ENCODE measurements around the gene GMEB2.

The GMEB2 gene

DNA sequence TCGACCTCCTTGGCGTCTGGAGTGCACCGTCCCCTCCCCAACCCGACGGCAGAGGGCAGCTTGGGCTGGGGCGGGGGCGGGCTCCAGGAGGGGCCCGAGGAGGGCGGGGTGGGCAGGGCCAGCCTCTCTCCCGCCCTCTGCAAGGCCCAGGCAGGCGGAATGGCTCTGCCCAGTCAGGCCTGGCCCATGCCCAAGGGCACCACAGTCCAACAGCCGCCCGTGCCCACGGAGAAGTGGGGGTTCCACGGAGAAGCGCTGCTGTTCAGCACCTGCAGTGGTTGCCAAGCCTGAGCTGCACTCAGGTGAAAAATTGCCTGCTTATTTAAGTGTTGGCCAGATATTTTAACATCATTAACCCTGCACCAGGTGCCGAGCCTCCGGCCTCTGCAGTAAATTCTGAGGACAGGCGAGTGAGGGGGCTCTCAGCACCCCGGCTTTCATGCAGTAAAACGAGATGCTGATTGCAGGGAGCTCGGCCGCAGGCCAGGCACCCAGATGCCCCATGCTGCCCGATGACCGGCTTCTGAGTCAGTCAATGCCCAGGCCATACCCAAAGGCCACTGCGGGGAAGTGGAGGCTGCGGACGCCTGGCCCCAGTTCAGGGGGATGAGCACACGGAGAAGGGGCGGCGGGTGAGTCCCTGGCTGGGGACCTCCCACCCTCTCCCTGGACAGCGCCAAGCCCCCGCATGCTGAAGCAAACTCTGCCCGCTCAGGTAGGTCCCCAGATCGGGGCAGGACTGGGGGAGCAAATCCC is 79.0 kb downstream of the GMEB2 start, which contains the start of gene SRMS:
Gene SRMS, minus strand, starts transcription at position 25 of the 756 bp plus-strand sequence. CDS start 286 bp downstream, outside the sequence.
- no peak within 1 kb of the TSS for H3K27ac ChIP-seq (ENCODE audit: low read depth, low read length)
- peaks cover 0 to 38% of the 10 kb centered on the region in 2 donors for H3K27me3 ChIP-seq (ENCODE audit: control insufficient read depth in 1 of 2, insufficient read depth in 2 of 2, low read length in 2 of 2)
- H3K4me3 ChIP-seq (ENCODE audit: low read depth in 1 of 2, low read length in 2 of 2): no peak within 1 kb of the TSS
- H3K4me1 ChIP-seq (ENCODE audit: insufficient read depth, low read length): no peaks in the 10 kb centered on the region
- no peak within 1 kb of the TSS for H3K9ac ChIP-seq (ENCODE audit: low read length)
- H3K9me3 ChIP-seq (ENCODE audit: low read length): no peaks in the 10 kb centered on the region
- H3K36me3 ChIP-seq (ENCODE audit: insufficient read depth, low read length): no peaks in the 10 kb centered on the region

DNA sequence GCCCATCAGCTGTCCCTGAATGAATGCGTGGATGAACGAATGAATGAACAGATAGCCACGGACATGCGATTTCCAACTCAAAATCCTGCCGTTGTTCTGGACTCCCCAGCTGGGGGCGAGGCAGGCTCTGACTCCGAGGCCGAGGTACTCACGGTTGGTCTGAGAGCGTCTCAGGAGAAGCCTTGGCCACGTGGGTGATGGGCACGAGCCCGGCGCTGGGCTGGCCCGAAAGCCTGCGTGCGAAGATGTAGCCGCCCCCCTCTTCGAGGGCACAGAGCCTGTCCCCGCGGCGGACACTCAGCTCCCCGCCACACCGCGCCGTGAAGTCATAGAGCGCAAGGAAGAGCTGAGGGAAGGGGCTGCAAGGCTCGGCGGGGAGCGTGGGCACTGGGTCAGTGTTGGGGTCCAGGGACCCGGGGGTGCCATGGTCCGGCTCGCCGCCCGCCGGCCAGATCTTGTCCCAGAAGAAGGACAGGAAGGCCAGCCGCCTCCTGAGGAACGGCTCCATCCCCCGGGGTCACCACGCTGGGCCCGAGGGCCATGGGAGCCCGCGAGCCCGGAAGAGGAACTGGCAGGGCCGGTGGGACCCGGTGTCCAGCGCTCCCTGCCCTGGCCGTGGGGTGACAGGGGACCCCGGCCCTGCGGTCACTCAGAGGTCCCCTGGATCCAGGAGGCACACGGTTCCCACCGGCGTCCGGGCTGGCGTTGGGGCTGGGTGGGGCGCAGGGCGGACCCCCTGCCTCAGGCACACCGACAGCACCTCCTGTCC is 79.8 kb downstream of the GMEB2 start:
- no peak overlapping the region for H3K27ac ChIP-seq (ENCODE audit: low read depth, low read length)
- no peak overlapping the region for H3K4me3 ChIP-seq (ENCODE audit: low read depth in 1 of 2, low read length in 2 of 2)
- H3K4me1 ChIP-seq (ENCODE audit: insufficient read depth, low read length): no peaks in the 10 kb centered on the region
- H3K9me3 ChIP-seq (ENCODE audit: low read length): no peaks in the 10 kb centered on the region
- no peak overlapping the region for H3K9ac ChIP-seq (ENCODE audit: low read length)
- H3K36me3 ChIP-seq (ENCODE audit: insufficient read depth, low read length): no peaks in the 10 kb centered on the region
- peaks cover 0 to 34% of the 10 kb centered on the region in 2 donors for H3K27me3 ChIP-seq (ENCODE audit: control insufficient read depth in 1 of 2, insufficient read depth in 2 of 2, low read length in 2 of 2)

DNA sequence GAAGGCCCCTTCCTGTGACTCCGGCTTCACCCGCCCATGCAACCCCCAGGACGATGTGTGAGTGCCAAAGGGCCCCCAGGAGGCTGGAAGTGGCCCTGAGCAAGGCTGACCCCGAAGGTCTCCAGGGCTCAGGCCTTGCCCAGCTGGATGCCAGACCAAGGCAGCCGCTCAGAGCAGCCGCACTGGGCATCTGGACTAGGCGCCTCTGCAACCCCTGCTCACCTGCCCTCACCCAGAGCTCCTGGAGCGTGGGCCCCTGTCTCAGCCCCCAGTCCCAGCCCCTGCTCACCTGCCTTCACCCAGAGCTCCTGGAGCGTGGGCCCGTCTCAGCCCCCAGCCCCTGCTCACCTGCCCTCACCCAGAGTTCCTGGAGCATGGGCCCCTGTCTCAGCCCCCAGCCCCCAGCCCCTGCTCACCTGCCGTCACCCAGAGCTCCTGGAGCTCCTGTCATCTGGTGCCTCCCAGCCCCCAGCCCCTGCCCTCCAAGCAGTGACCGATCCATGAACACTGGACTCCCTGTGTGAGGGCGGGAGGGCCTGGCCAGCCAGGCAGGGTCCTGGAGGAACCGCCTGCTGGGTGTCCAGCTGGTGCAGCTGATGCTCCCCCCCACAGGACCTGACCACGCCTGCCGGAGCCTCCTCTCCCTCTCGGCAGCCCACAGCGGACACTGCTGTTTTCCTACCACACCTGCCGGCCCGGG is 80.5 kb downstream of the GMEB2 start:
- no peak overlapping the region for H3K4me3 ChIP-seq (ENCODE audit: low read depth in 1 of 2, low read length in 2 of 2)
- H3K9ac ChIP-seq (ENCODE audit: low read length): no peak overlapping the region
- H3K9me3 ChIP-seq (ENCODE audit: low read length): no peaks in the 10 kb centered on the region
- H3K27ac ChIP-seq (ENCODE audit: low read depth, low read length): no peak overlapping the region
- H3K36me3 ChIP-seq (ENCODE audit: insufficient read depth, low read length): no peaks in the 10 kb centered on the region
- no peaks in the 10 kb centered on the region for H3K4me1 ChIP-seq (ENCODE audit: insufficient read depth, low read length)
- peaks cover 0 to 34% of the 10 kb centered on the region in 2 donors for H3K27me3 ChIP-seq (ENCODE audit: control insufficient read depth in 1 of 2, insufficient read depth in 2 of 2, low read length in 2 of 2)

DNA sequence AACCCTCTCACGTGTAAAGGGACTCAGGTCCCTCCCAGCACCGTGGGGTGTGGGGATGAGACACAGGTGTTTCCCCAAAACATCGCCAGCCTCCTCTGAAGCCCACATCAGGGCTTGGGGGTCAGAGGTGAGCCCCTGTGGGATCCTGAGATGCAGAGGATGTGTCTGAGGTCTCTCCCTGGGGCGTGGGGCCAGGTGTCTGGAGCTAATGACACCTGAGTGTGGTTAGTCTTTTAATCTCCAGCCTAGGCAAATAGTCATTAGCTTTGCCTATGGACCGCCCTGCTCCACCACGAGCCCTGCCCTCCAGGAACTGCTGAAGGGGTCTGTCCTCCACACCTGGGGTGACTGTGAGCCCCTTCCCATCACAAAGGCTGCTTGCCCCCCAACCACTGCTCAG is 81.1 kb downstream of the GMEB2 start:
- no peaks in the 10 kb centered on the region for H3K36me3 ChIP-seq (ENCODE audit: insufficient read depth, low read length)
- no peak overlapping the region for H3K9ac ChIP-seq (ENCODE audit: low read length)
- no peaks in the 10 kb centered on the region for H3K9me3 ChIP-seq (ENCODE audit: low read length)
- H3K4me1 ChIP-seq (ENCODE audit: insufficient read depth, low read length): no peaks in the 10 kb centered on the region
- H3K4me3 ChIP-seq (ENCODE audit: low read depth in 1 of 2, low read length in 2 of 2): no peak overlapping the region
- peaks cover 0 to 31% of the 10 kb centered on the region in 2 donors for H3K27me3 ChIP-seq (ENCODE audit: control insufficient read depth in 1 of 2, insufficient read depth in 2 of 2, low read length in 2 of 2)
- H3K27ac ChIP-seq (ENCODE audit: low read depth, low read length): no peak overlapping the region

DNA sequence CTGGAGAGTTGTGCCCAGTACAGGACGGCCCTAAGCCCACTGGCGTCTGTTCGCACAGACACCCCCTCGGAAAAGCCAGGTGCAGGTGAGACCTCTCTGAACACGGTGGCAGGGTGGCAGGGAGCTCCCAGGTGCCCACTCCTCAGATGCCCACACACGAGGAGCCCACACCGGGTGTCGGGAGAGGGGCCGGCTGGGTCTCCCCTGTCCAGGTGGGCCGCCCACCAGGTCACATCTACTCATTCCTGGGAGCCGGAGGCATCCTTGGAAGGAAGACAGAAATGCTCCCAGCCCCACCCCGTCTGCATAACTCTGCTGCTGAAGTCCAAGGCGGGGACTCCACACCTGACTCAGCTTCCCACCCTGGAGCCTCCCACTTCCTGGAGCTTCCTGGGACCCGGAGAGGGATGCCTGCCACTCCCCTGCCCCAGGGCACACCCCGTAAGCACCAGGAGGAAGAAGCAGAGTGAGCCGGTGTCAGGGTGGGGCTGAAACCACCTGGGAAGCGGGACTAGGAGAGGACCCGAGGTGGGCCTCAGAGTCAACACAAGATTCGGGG is 81.9 kb downstream of the GMEB2 start:
- H3K9me3 ChIP-seq (ENCODE audit: low read length): no peaks in the 10 kb centered on the region
- H3K27ac ChIP-seq (ENCODE audit: low read depth, low read length): no peak overlapping the region
- peaks cover 0 to 30% of the 10 kb centered on the region in 2 donors for H3K27me3 ChIP-seq (ENCODE audit: control insufficient read depth in 1 of 2, insufficient read depth in 2 of 2, low read length in 2 of 2)
- H3K9ac ChIP-seq (ENCODE audit: low read length): no peak overlapping the region
- H3K36me3 ChIP-seq (ENCODE audit: insufficient read depth, low read length): no peaks in the 10 kb centered on the region
- no peaks in the 10 kb centered on the region for H3K4me1 ChIP-seq (ENCODE audit: insufficient read depth, low read length)
- no peak overlapping the region for H3K4me3 ChIP-seq (ENCODE audit: low read depth in 1 of 2, low read length in 2 of 2)

DNA sequence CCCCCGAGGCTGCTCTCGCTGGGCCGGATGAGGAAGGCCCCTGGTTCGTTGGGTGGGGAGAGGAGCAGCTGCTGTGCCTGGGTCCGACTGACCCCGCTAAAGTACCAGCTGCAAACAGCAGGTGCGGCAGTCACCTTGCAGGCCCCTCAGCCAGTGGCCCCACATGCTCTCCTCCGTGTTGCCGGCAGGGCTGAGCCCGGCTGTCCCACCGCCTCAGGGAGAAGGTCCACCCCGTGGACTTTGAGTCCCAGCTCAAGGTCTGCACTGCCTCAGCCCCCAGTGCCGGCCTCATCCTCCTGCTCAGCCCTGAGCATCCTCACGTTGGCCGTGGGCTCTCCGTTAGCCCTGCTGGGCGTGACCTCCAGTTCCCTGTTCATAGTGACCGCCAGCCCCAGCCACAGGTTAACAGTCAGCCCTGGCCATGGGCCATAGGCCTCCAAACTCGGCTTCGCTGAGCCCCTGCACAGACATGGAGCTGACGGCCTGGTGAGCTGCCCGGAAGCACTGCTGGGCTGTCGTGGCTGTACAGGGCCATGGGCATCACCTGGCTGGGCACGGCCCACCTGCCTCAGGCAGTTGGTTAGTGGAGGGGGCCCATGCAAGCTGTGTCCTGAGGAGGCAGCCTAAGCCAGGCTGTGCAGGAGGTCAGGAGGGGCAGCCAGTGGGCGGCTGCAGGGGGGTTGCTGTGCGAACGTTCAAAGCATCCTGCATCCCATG is 82.5 kb downstream of the GMEB2 start:
- Histone ChIP-seq H3K4me1 (ENCODE audit: insufficient read depth, low read length) (no peaks in the 10 kb centered on the region), H3K27ac (ENCODE audit: low read depth, low read length) (no peak overlapping the region), H3K4me3 (ENCODE audit: low read depth in 1 of 2, low read length in 2 of 2) (no peak overlapping the region), H3K9me3 (ENCODE audit: low read length) (no peaks in the 10 kb centered on the region), H3K27me3 (ENCODE audit: control insufficient read depth in 1 of 2, insufficient read depth in 2 of 2, low read length in 2 of 2) (peaks cover 0 to 30% of the 10 kb centered on the region in 2 donors), H3K9ac (ENCODE audit: low read length) (no peak overlapping the region), H3K36me3 (ENCODE audit: insufficient read depth, low read length) (no peaks in the 10 kb centered on the region)

DNA sequence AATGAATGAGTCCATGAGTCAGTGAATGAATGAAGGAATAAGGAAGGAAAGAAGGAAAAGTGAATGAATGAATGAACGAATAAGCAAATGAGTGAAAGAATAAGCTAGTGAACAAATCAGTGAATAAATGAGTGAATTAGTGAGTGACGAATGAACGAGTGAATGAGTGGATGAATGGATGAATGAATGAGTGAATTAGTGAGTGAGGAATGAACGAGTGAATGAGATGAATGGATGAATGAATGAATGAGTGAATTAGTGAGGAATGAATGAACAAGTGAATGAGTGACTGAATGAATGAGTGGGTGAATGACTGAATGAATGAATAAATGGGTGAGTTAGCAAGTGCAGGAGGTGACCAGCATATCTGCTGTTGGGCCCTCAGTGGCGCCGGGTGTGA is 83.2 kb downstream of the GMEB2 start:
- Histone ChIP-seq H3K9ac (ENCODE audit: low read length) (no peak overlapping the region), H3K27ac (ENCODE audit: low read depth, low read length) (no peak overlapping the region), H3K27me3 (ENCODE audit: control insufficient read depth in 1 of 2, insufficient read depth in 2 of 2, low read length in 2 of 2) (peaks cover 0 to 28% of the 10 kb centered on the region in 2 donors), H3K36me3 (ENCODE audit: insufficient read depth, low read length) (no peaks in the 10 kb centered on the region), H3K4me1 (ENCODE audit: insufficient read depth, low read length) (no peaks in the 10 kb centered on the region), H3K9me3 (ENCODE audit: low read length) (no peaks in the 10 kb centered on the region), H3K4me3 (ENCODE audit: low read depth in 1 of 2, low read length in 2 of 2) (no peak overlapping the region)

DNA sequence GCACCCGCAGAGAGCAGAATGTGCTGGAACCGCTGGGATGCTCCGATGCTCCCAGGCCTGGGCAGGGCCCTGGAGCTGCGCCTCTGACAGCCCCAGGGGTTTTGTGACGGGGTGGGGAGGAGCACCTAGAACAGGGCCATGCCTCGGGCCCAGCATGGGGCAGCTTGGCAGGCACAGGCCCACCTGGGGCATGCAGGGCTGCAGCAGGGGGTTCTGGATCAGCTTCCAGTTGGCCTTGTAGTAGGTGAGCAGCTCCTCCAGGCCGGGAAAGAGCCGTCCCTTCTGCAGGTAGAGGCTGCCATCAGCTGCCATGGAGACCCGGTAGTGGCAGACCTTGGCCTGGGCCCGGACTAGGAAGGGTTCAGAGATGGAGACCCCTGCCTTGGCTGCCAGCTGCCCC is 83.8 kb downstream of the GMEB2 start:
- Histone ChIP-seq H3K36me3 (ENCODE audit: insufficient read depth, low read length) (no peaks in the 10 kb centered on the region), H3K4me3 (ENCODE audit: low read depth in 1 of 2, low read length in 2 of 2) (no peak overlapping the region), H3K27ac (ENCODE audit: low read depth, low read length) (no peak overlapping the region), H3K27me3 (ENCODE audit: control insufficient read depth in 1 of 2, insufficient read depth in 2 of 2, low read length in 2 of 2) (peaks cover 0 to 22% of the 10 kb centered on the region in 2 donors), H3K4me1 (ENCODE audit: insufficient read depth, low read length) (no peaks in the 10 kb centered on the region), H3K9me3 (ENCODE audit: low read length) (no peaks in the 10 kb centered on the region), H3K9ac (ENCODE audit: low read length) (no peak overlapping the region)

DNA sequence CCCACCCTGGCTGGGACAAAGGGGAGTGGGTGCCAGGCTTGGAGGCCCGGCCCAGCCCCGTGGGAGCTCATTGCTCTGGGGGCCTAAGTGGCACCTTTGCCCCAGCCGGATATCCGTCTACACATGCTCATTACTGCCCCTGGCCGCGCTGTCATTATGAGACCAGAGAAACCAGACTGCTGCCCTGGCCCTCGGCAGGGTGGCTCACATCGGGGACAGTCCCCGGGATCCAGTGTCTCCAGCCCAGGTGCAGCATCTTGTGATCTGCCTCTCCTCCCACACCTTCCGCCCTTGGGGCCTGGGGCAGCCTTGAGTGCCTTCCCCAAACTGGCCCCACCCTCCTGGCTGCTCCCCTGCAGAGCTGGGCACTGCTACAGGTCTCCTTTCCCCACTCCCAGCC is 84.2 kb downstream of the GMEB2 start:
- no peaks in the 10 kb centered on the region for H3K9me3 ChIP-seq (ENCODE audit: low read length)
- no peaks in the 10 kb centered on the region for H3K4me1 ChIP-seq (ENCODE audit: insufficient read depth, low read length)
- peaks cover 0 to 19% of the 10 kb centered on the region in 2 donors for H3K27me3 ChIP-seq (ENCODE audit: control insufficient read depth in 1 of 2, insufficient read depth in 2 of 2, low read length in 2 of 2)
- H3K4me3 ChIP-seq (ENCODE audit: low read depth in 1 of 2, low read length in 2 of 2): no peak overlapping the region
- no peaks in the 10 kb centered on the region for H3K36me3 ChIP-seq (ENCODE audit: insufficient read depth, low read length)
- no peak overlapping the region for H3K9ac ChIP-seq (ENCODE audit: low read length)
- no peak overlapping the region for H3K27ac ChIP-seq (ENCODE audit: low read depth, low read length)

DNA sequence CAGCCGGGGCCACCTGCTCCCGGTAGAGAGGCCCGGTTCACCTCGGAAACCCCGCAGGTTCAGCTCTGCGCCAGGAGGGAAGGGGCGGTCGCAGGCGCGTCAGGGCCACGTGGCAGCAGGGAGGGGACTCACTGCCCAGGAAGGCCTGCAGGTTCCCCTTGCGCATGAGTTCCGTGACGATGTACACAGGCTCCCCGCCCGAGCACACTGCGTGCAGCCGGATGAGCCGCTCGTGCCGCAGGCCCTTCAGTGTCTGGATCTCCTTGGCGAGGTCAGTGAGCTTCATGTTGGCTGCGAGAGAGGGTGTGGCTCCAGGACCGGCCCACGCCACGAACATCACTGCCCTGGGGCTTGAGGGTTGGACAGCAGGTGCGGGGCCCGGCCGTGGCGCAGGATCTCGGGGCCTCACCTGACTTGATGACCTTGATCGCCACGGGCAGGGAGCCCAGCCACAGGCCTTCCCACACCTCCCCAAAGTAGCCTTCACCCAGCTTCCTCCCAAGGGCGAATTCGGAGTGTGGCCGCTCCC is 84.8 kb downstream of the GMEB2 start:
- Histone ChIP-seq H3K9me3 (ENCODE audit: low read length) (no peaks in the 10 kb centered on the region), H3K36me3 (ENCODE audit: insufficient read depth, low read length) (no peaks in the 10 kb centered on the region), H3K4me3 (ENCODE audit: low read depth in 1 of 2, low read length in 2 of 2) (no peak overlapping the region), H3K27me3 (ENCODE audit: control insufficient read depth in 1 of 2, insufficient read depth in 2 of 2, low read length in 2 of 2) (peaks cover 0 to 19% of the 10 kb centered on the region in 2 donors), H3K4me1 (ENCODE audit: insufficient read depth, low read length) (no peaks in the 10 kb centered on the region), H3K27ac (ENCODE audit: low read depth, low read length) (no peak overlapping the region), H3K9ac (ENCODE audit: low read length) (no peak overlapping the region)
